GM12873 (cell line): ENCODE measurements around the gene C1orf21.

Experiments
- CTCF ChIP-seq: IDR thresholded peaks from 2 replicates; pipeline ENCODE4 v1.5.1; 2012; ENCODE audit warnings: low read depth, mild to moderate bottlenecking, moderate library complexity, low read length, control low read depth; ENCODE audit not compliant: insufficient read depth; ENCODE audit errors: missing control alignments

Gene C1orf21

GRCh38 chr1:184517130-184517529, 130.3 kb downstream of the C1orf21 start:
- no peak for TF ChIP-seq CTCF

- TF ChIP-seq CTCF: no peak
Observed at GRCh38 chr1:184518736-184519357, 132.0 kb downstream of the C1orf21 start.

DNA sequence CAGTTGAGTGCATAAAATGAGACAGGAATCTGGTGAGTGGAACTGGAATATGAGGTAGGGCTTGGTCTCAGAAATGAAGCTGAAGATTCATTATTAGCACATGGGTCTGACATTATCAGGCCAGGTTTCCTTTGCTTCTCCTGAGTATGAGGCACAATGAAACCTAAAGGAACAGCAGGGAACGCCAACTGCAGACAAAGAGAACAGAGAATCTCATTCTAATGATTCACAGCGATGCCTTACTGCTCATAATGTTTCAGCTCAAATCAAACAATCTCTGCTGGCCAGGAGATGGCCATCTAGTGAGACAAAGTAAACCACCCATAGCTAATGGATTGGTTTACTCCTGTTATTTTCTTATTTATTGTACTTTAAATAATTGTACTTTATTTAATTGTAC, 133.5 kb downstream of the C1orf21 start:
- TF ChIP-seq CTCF: no peak

DNA sequence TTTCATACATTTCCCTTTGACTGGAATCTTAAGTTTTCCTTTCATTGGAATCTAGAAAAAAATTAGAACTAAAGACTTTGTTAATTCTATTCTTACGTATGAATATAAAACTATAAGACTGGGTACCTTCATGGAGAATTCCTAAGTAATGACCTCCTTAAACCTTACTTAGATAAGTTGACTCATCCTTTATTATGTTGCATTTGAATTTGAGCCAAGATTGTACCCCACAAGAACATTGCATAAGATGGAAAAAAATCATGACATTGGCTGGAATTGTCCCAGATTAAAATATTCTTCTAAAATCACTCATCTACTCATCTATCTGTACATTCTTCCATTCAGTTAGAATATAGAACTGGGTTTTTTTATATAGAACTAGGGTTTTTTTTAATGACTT, 137.4 kb downstream of the C1orf21 start:
- no peak for TF ChIP-seq CTCF

- no peak for TF ChIP-seq CTCF
Observed at GRCh38 chr1:184527402-184527801, 140.6 kb downstream of the C1orf21 start.

- no peak for TF ChIP-seq CTCF
Observed at GRCh38 chr1:184530226-184530625, 143.4 kb downstream of the C1orf21 start.

DNA sequence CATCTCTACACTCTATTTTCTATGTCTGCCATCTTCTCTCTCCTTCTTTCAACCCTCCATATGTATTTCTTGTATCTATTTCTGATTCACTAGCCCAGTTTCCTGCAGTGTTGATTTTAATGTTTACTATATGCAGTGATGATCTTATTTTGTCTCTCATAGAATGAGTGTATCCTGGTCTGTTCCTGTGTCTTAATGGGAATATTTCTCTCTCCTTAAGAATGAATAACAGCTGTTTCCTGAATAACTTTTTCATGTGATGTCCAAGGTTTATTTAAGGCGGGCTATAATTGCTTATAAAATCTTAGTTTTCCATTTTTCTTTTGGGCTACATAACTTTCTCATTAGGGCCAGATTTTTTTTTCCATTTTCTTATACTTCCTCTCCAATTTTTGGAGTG, 144.5 kb downstream of the C1orf21 start:
- TF ChIP-seq CTCF: no peak
